ENCODE results near the gene LPP. TPM values are rescaled to one million over a fixed set of nuclear protein-coding genes. Genes with fewer than 3 reads are reported as not detected.
A peak's percentile ranks its signal among the peaks of the same experiment; 100 is the strongest.

The LPP gene
- total RNA-seq, 1 experiment from 2014 or later: 54.0 TPM

DNA sequence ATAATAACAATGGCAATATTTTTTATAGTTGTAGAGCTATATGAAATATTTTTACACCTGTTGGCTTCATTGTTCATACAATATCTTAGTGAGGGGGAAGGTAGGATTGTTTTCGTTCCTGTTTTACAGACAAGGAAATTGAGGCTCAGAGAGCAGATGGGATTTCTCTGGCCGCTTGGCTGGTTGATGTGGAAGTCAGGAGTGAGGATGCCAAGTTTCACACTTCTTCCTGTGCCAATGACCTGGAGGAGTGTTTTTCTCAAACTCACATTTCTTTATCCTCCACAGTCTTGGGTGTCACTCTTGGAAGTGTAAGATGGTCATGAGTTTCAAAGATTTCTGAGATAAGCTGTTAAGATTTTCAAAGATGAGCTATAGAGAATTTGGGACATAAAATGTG is 50.6 kb downstream of the LPP start (continued):
- TF ChIP-seq, protein P1, sequence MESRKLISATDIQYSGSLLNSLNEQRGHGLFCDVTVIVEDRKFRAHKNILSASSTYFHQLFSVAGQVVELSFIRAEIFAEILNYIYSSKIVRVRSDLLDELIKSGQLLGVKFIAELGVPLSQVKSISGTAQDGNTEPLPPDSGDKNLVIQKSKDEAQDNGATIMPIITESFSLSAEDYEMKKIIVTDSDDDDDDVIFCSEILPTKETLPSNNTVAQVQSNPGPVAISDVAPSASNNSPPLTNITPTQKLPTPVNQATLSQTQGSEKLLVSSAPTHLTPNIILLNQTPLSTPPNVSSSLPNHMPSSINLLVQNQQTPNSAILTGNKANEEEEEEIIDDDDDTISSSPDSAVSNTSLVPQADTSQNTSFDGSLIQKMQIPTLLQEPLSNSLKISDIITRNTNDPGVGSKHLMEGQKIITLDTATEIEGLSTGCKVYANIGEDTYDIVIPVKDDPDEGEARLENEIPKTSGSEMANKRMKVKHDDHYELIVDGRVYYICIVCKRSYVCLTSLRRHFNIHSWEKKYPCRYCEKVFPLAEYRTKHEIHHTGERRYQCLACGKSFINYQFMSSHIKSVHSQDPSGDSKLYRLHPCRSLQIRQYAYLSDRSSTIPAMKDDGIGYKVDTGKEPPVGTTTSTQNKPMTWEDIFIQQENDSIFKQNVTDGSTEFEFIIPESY (IDR thresholded peaks at IDR 0.05; ENCODE audit: extremely low read depth, insufficient replicate concordance, low read length): no peak
- TF ChIP-seq FOSL1 (IDR thresholded peaks at IDR 0.05; ENCODE audit: low read depth) (no peak), YY1 (IDR thresholded peaks at IDR 0.05; ENCODE audit: extremely low read depth, insufficient replicate concordance, low read depth, low read length) (no peak), EZH2phosphoT487 (IDR thresholded peaks at IDR 0.05; ENCODE audit: borderline replicate concordance) (no peak)

DNA sequence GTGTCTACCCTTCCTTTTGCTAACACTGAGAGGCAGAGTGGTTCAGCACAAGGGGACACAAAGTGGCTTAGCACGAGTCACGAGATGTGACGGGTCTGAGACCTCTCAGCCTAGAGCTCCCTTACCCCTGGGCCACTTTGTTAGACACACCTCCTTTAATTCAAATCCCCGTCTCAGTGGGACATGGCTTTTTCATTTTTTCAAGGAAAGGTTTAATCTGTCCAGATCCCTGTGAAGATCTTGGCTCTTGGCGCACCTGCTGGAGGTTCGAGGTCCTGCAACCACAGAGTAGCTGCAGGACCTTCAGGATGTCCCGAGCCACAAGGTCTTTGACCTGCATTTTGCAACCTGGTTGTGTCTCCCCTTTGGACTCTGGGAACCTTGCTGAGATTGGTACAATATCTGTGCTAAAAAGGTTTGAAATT is 52.0 kb downstream of the LPP start:
- CTCF ChIA-PET: interaction anchor here (1.0 to 1.1 kb wide), 2 partner anchors 15 to 17 kb away, joined by 3 to 6 read pairs; no protein-coding TSS in a partner anchor
- H3K9me2 ChIP-seq (ENCODE audit: insufficient read depth): no peaks in the 10 kb centered on the region
- no peak overlapping the region for H3K4me2 ChIP-seq (ENCODE audit: low read length)

More for the DNA sequence above, 52.0 kb downstream of the LPP start:
- no peaks in the 10 kb centered on the region for H3K36me3 ChIP-seq (ENCODE audit: control insufficient read depth in 1 of 2, insufficient read depth in 2 of 2, low read length in 2 of 2)
- ChIA-PET POLR2A (no interaction called here), RAD21 (ENCODE audit: low non-redundant PET in 1 of 2, low total read pairs in 2 of 2, uncharacterized antibody in 2 of 2, unreplicated experiment in 2 of 2) (no interaction called here)
- H3K27me3 ChIP-seq (ENCODE audit: insufficient read depth, low read length): no peaks in the 10 kb centered on the region
- no peak overlapping the region for H3K9ac ChIP-seq (ENCODE audit: low read length)
- peak; percentile 3 for DNase-seq (ENCODE audit: low read depth, low spot score)
- H3K27ac ChIP-seq (ENCODE audit: low read depth, low read length): no peak overlapping the region
- no peak overlapping the region for H2AFZ ChIP-seq (ENCODE audit: low read depth, low read length, poor library complexity, severe bottlenecking)
- no peaks in the 10 kb centered on the region for H3K4me1 ChIP-seq (ENCODE audit: control insufficient read depth in 1 of 2, insufficient read depth in 2 of 2, low read length in 2 of 2)
- no peaks in the 10 kb centered on the region for H3K9me3 ChIP-seq (ENCODE audit: control insufficient read depth in 1 of 2, insufficient read depth in 1 of 2, low read depth in 1 of 2, low read length in 2 of 2)
- intact Hi-C loops (cut with micrococcal nuclease): no loop called here
- H4K20me1 ChIP-seq (ENCODE audit: insufficient read depth): no peaks in the 10 kb centered on the region
- H3K79me2 ChIP-seq (ENCODE audit: insufficient read depth, low read length): peaks cover 24% of the 10 kb centered on the region; the same call in 1 of the 2 replicates
- no TSS peak for BruUV-seq (replicated peaks)
- ATAC-seq: peak; percentile 84
- no peak overlapping the region for H3K4me3 ChIP-seq (replicated peaks in 1 of 2; ENCODE audit: low read depth in 1 of 2, low read length in 2 of 2)
- TF ChIP-seq, protein P2, sequence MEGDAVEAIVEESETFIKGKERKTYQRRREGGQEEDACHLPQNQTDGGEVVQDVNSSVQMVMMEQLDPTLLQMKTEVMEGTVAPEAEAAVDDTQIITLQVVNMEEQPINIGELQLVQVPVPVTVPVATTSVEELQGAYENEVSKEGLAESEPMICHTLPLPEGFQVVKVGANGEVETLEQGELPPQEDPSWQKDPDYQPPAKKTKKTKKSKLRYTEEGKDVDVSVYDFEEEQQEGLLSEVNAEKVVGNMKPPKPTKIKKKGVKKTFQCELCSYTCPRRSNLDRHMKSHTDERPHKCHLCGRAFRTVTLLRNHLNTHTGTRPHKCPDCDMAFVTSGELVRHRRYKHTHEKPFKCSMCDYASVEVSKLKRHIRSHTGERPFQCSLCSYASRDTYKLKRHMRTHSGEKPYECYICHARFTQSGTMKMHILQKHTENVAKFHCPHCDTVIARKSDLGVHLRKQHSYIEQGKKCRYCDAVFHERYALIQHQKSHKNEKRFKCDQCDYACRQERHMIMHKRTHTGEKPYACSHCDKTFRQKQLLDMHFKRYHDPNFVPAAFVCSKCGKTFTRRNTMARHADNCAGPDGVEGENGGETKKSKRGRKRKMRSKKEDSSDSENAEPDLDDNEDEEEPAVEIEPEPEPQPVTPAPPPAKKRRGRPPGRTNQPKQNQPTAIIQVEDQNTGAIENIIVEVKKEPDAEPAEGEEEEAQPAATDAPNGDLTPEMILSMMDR (IDR thresholded peaks at IDR 0.05 in 2 of 3, conservative IDR thresholded peaks at IDR 0.05 in 1 of 3; ENCODE audit: borderline replicate concordance in 1 of 3, insufficient read depth in 1 of 3, low read depth in 2 of 3, low read length in 2 of 3): peak; percentile 19 to 54 (median 46); a peak in 4 of 6 replicates
- TF ChIP-seq TCF7L2 (IDR thresholded peaks at IDR 0.05; ENCODE audit: borderline replicate concordance, extremely low read depth, insufficient read depth, insufficient read length) (no peak), EZH2phosphoT487 (IDR thresholded peaks at IDR 0.05; ENCODE audit: borderline replicate concordance) (no peak), POLR2A (IDR thresholded peaks at IDR 0.05; ENCODE audit: borderline replicate concordance, extremely low read depth, insufficient read depth, insufficient read length) (no peak)
